Calu3 (cell line): ENCODE results near the gene OGDHL. TPM values are rescaled to one million over a fixed set of nuclear protein-coding genes. Genes with fewer than 3 reads are reported as not detected.

Source experiments
- BruUV-seq: library from RNA; stranded (reverse); fragments of 400-500 nt; replicated peaks from 2 replicates; lab custom pipeline; 2021; lab: Mats Ljungman, UMichigan
- CTCF ChIA-PET: fragments of 300-600 bp; sonication (Branson Sonifier 250); formaldehyde crosslinking; loops from one replicate; lab custom pipeline; 2022; ENCODE audit warnings: antibody characterized with exemption; lab: Charles Lee
- DNase-seq: peaks from one replicate; pipeline ENCODE4 v3.0.0; 2022
- H3K27ac Mint-ChIP-seq: one replicate; pipeline ENCODE4 v1.8.0; 2022; ENCODE audit warnings: mixed read lengths; ENCODE audit not compliant: unreplicated experiment
- H3K27me3 Mint-ChIP-seq: one replicate; pipeline ENCODE4 v1.8.0; 2022; ENCODE audit warnings: mixed read lengths; ENCODE audit not compliant: unreplicated experiment
- H3K36me3 Mint-ChIP-seq: one replicate; pipeline ENCODE4 v1.8.0; 2022; ENCODE audit warnings: mild to moderate bottlenecking, moderate library complexity, mixed read lengths; ENCODE audit not compliant: insufficient read depth, unreplicated experiment
- H3K4me1 Mint-ChIP-seq: one replicate; pipeline ENCODE4 v1.8.0; 2022; ENCODE audit warnings: mild to moderate bottlenecking, low read depth, mixed read lengths; ENCODE audit not compliant: unreplicated experiment
- H3K4me3 Mint-ChIP-seq: one replicate; pipeline ENCODE4 v1.8.0; 2022; ENCODE audit warnings: mild to moderate bottlenecking, low read depth, moderate library complexity, mixed read lengths; ENCODE audit not compliant: unreplicated experiment
- H3K9me3 Mint-ChIP-seq: one replicate; pipeline ENCODE4 v1.8.0; 2022; ENCODE audit warnings: low read depth, mixed read lengths; ENCODE audit not compliant: unreplicated experiment
- intact Hi-C: fragments of 100-400 bp; cut with micrococcal nuclease; formaldehyde crosslinking; loops from one replicate; pipeline ENCODE4 v1.10.0; 2022; ENCODE audit not compliant: unreplicated experiment
- total RNA-seq: library from RNA; stranded (reverse); gene quantifications from 2 replicates; pipeline ENCODE4 v1.2.3, GENCODE V29; 2022
- TF ChIP-seq, protein P1 (sequence below): fragments of 200-600 bp; IDR thresholded peaks from one replicate; pipeline ENCODE4 v1.8.0; 2022; ENCODE audit warnings: antibody characterized with exemption; ENCODE audit not compliant: unreplicated experiment

Gene OGDHL
- total RNA-seq, 1 experiment from 2014 or later: 0.24 TPM

DNA sequence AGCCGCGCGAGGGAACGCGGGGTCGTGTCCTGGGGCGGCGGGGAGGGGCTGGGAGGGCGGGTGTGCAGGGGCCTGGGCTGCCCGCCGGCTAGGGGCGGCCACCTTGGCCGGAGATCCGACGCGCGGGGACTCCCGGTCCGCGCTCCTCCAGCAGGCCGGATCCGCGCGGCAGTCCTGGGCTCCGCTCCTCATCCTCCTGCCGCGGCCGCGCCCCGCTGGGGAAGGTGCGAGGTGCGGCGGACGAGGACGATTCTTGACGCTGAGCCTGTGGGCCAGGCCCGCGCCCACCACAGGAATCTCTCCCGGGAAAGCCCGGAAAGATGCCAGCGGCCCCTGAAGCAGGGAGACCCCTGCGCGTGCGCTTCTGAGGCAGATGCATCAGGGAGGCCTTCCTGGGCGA, 6.6 kb upstream of the OGDHL start:
- Mint-ChIP-seq H3K9me3 (peaks cover 3% of the 10 kb centered on the region), H3K4me1 (no peaks in the 10 kb centered on the region), H3K27ac (no peak overlapping the region), H3K27me3 (peaks cover 58% of the 10 kb centered on the region), H3K36me3 (no peaks in the 10 kb centered on the region), H3K4me3 (no peak overlapping the region)
- TF ChIP-seq, protein P1, sequence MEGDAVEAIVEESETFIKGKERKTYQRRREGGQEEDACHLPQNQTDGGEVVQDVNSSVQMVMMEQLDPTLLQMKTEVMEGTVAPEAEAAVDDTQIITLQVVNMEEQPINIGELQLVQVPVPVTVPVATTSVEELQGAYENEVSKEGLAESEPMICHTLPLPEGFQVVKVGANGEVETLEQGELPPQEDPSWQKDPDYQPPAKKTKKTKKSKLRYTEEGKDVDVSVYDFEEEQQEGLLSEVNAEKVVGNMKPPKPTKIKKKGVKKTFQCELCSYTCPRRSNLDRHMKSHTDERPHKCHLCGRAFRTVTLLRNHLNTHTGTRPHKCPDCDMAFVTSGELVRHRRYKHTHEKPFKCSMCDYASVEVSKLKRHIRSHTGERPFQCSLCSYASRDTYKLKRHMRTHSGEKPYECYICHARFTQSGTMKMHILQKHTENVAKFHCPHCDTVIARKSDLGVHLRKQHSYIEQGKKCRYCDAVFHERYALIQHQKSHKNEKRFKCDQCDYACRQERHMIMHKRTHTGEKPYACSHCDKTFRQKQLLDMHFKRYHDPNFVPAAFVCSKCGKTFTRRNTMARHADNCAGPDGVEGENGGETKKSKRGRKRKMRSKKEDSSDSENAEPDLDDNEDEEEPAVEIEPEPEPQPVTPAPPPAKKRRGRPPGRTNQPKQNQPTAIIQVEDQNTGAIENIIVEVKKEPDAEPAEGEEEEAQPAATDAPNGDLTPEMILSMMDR: no peak
- no TSS peak for BruUV-seq
- intact Hi-C loops: loop anchor here (10.0 kb wide), 1 partner anchor 174 kb away; no protein-coding TSS in a partner anchor
- CTCF ChIA-PET: no interaction called here
- no peak for DNase-seq

DNA sequence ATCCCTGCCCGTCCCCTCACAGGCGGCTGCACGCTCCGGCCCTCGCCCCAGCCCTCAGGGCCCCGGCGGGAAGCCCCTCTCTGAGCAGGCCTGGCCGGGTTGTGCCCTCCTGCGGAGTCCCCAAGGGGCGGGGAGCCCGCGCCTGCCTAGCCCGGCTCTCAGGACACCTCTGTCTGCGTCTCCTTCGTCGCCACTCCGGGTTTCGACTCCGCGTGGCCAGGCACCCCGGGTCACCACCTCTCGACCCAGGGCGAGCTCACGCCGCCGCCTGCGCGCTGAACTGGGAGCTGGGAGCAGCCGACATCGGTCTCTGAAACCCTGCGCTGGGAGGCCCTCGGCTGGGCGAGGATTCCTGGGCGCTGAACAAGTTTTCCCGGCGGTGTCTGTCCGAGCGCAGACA, 6.2 kb upstream of the OGDHL start:
- no TSS peak for BruUV-seq
- Mint-ChIP-seq H3K9me3 (peaks cover 3% of the 10 kb centered on the region), H3K27me3 (peaks cover 62% of the 10 kb centered on the region), H3K4me3 (no peak overlapping the region), H3K27ac (no peak overlapping the region), H3K4me1 (no peaks in the 10 kb centered on the region), H3K36me3 (no peaks in the 10 kb centered on the region)
- CTCF ChIA-PET: no interaction called here
- DNase-seq: no peak
- TF ChIP-seq, protein P1: no peak
- intact Hi-C loops: loop anchor here (10.0 kb wide), 1 partner anchor 174 kb away; no protein-coding TSS in a partner anchor

- H3K9me3 Mint-ChIP-seq: peaks cover 3% of the 10 kb centered on the region
- H3K27me3 Mint-ChIP-seq: peaks cover 63% of the 10 kb centered on the region
- CTCF ChIA-PET: no interaction called here
- DNase-seq: no peak
- no peaks in the 10 kb centered on the region for H3K4me1 Mint-ChIP-seq
- no peak overlapping the region for H3K4me3 Mint-ChIP-seq
- TF ChIP-seq, protein P1: no peak
- intact Hi-C loops: loop anchor here (10.0 kb wide), 1 partner anchor 173 kb away; no protein-coding TSS in a partner anchor
- no TSS peak for BruUV-seq
- no peaks in the 10 kb centered on the region for H3K36me3 Mint-ChIP-seq
- H3K27ac Mint-ChIP-seq: no peak overlapping the region
Observed at GRCh38 chr10:49767752-49768151, 5.6 kb upstream of the OGDHL start.

DNA sequence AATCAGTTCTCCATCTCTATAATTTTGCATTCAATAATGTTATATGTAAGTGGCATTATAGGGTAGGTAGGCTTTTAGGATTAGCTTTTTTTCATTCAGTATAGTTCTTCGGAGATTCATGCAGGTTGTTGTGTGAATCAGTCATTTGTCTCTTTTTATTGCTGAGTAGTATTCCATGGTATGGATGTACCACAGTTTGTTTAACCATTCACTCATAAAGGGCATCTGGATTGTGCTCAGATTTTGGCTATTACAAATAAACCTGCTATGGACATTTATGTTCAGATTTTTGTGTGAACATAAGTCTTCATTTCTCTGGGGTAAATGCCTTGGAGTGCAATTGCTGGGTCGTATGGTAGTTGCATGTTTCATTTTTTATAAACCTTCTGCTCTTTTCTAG, 4.4 kb upstream of the OGDHL start:
- H3K4me1 Mint-ChIP-seq: no peaks in the 10 kb centered on the region
- DNase-seq: no peak
- peaks cover 7% of the 10 kb centered on the region for H3K36me3 Mint-ChIP-seq
- TF ChIP-seq, protein P1: no peak
- BruUV-seq: no TSS peak
- no peak overlapping the region for H3K4me3 Mint-ChIP-seq
- CTCF ChIA-PET: no interaction called here
- peaks cover 3% of the 10 kb centered on the region for H3K9me3 Mint-ChIP-seq
- H3K27ac Mint-ChIP-seq: no peak overlapping the region
- intact Hi-C loops: loop anchor here (10.0 kb wide), 1 partner anchor 172 kb away; no protein-coding TSS in a partner anchor
- peaks cover 55% of the 10 kb centered on the region for H3K27me3 Mint-ChIP-seq
